H1 (cell line): ENCODE results near the gene UPK2. TPM values are rescaled to one million over a fixed set of nuclear protein-coding genes. Genes with fewer than 3 reads are reported as not detected.
A peak's percentile ranks its signal among the peaks of the same experiment; 100 is the strongest.

Experiments
- CTCF ChIA-PET: fragments of 300-600 bp; sonication (Branson Sonifier 250); formaldehyde crosslinking; loops from one replicate; lab custom pipeline; 2021; ENCODE audit not compliant: partially characterized antibody; lab: Charles Lee
- POLR2A ChIA-PET: fragments of 300-600 bp; sonication (Branson Sonifier 250); formaldehyde crosslinking; loops from one replicate; lab custom pipeline; 2021; ENCODE audit warnings: inconsistent platforms; ENCODE audit not compliant: partially characterized antibody; lab: Charles Lee
- DNase-seq, 2 experiments: peaks; one replicate each; pipeline versions ENCODE4 v3.0.0 to v3.0.0-alpha.2; 2010 to 2022; ENCODE audit warnings: low spot score in 2 of 2, low read depth in 1 of 2, mixed read lengths in 1 of 2
- FAIRE-seq: peaks from 2 replicates; lab custom pipeline; 2011; peaks lifted over from hg19 to GRCh38; lab: Jason Lieb, UNC
- H2AFZ ChIP-seq: 2 replicates; pipeline ENCODE4 v1.8.1; 2012; ENCODE audit warnings: low read length, inconsistent platforms
- H2AK5ac ChIP-seq: 2 replicates; pipeline ENCODE4 v1.6.1; 2013; ENCODE audit warnings: low read depth, low read length
- H2BK120ac ChIP-seq: replicated peaks from 2 replicates; pipeline ENCODE3; 2013; ENCODE audit warnings: low read depth, low read length, inconsistent platforms
- H2BK12ac ChIP-seq: 2 replicates; pipeline ENCODE4 v1.6.1; 2013; ENCODE audit warnings: low read depth, low read length
- H2BK15ac ChIP-seq: 2 replicates; pipeline ENCODE4 v1.6.1; 2013; ENCODE audit warnings: low read length
- H2BK20ac ChIP-seq: 2 replicates; pipeline ENCODE4 v1.6.1; 2013; ENCODE audit warnings: low read length
- H2BK5ac ChIP-seq: 2 replicates; pipeline ENCODE4 v1.6.1; 2013; ENCODE audit warnings: low read depth, low read length
- H3K14ac ChIP-seq: 2 replicates; pipeline ENCODE4 v1.6.1; 2013; ENCODE audit warnings: inconsistent platforms; ENCODE audit not compliant: insufficient read length
- H3K18ac ChIP-seq: 2 replicates; pipeline ENCODE4 v1.6.1; 2013; ENCODE audit warnings: low read length; ENCODE audit errors: extremely low read depth
- H3K23ac ChIP-seq: 2 replicates; pipeline ENCODE4 v1.6.1; 2013; ENCODE audit warnings: inconsistent platforms; ENCODE audit not compliant: insufficient read length
- H3K23me2 ChIP-seq: 2 replicates; pipeline ENCODE4 v1.6.1; 2013; ENCODE audit warnings: low read depth, low read length
- H3K27ac ChIP-seq: 2 replicates; pipeline ENCODE4 v1.6.1; 2011; ENCODE audit warnings: low read depth, low read length, inconsistent platforms
- H3K27me3 ChIP-seq, 4 experiments: replicated peaks in 1 of 4; 1 replicate in 1 of 4; 2 replicates in 3 of 4; pipeline versions ENCODE4 v1.6.1 to v1.8.1; 2011 to 2013; ENCODE audit warnings: low read length in 3 of 4, mild to moderate bottlenecking in 3 of 4, inconsistent platforms in 2 of 4, mixed read lengths in 2 of 4, moderate library complexity in 1 of 4; ENCODE audit not compliant: control insufficient read depth in 3 of 4, insufficient read depth in 3 of 4; ENCODE audit errors: extremely low read depth in 1 of 4
- H3K36me3 ChIP-seq, 4 experiments: 2 replicates each; pipeline versions ENCODE4 v1.6.1 to v1.8.1; 2011 to 2013; ENCODE audit warnings: mild to moderate bottlenecking in 4 of 4, low read length in 3 of 4, moderate library complexity in 2 of 4, control low read depth in 1 of 4, inconsistent platforms in 1 of 4; ENCODE audit not compliant: insufficient read depth in 4 of 4, control insufficient read depth in 2 of 4
- H3K4ac ChIP-seq: replicated peaks from 2 replicates; pipeline ENCODE3; 2013; ENCODE audit warnings: low read length, low read depth, mixed read lengths, inconsistent platforms; ENCODE audit not compliant: insufficient read length
- H3K4me1 ChIP-seq, 4 experiments: replicated peaks in 1 of 4; 1 replicate in 1 of 4; 2 replicates in 3 of 4; pipeline versions ENCODE4 v1.6.1 to v1.8.1; 2011 to 2013; ENCODE audit warnings: low read length in 3 of 4, inconsistent platforms in 2 of 4, mixed read lengths in 1 of 4; ENCODE audit not compliant: insufficient read depth in 4 of 4, control insufficient read depth in 3 of 4
- H3K4me2 ChIP-seq, 2 experiments: 2 replicates each; pipeline versions ENCODE4 v1.6.1 to v1.8.1; 2011 to 2013; ENCODE audit warnings: low read depth in 2 of 2, low read length in 2 of 2, control low read depth in 1 of 2, inconsistent platforms in 1 of 2, mild to moderate bottlenecking in 1 of 2; ENCODE audit not compliant: insufficient read depth in 1 of 2
- H3K4me3 ChIP-seq, 4 experiments: fragments of 200-600, 300-600 bp in 1 of 4; sonication (generic), shearing (Covaris generic), sonication (Bioruptor Twin) in 1 of 4; 2 replicates each; pipeline versions ENCODE4 v1.5.1 to v1.8.1; 2011 to 2016; ENCODE audit warnings: low read length in 4 of 4, low read depth in 3 of 4, control low read depth in 2 of 4, inconsistent platforms in 2 of 4, mild to moderate bottlenecking in 2 of 4, mixed read lengths in 1 of 4, moderate library complexity in 1 of 4; ENCODE audit not compliant: insufficient read depth in 2 of 4; ENCODE audit errors: extremely low read depth in 1 of 4
- H3K56ac ChIP-seq: replicated peaks from 2 replicates; pipeline ENCODE3; 2013; ENCODE audit warnings: low read depth, mild to moderate bottlenecking, mixed read lengths, low read length, inconsistent platforms; ENCODE audit not compliant: insufficient read length
- H3K79me1 ChIP-seq: 2 replicates; pipeline ENCODE4 v1.6.1; 2013; ENCODE audit warnings: low read depth, low read length, control low read depth
- H3K79me2 ChIP-seq, 2 experiments: 2 replicates each; pipeline versions ENCODE4 v1.6.1 to v1.8.1; 2012 to 2013; ENCODE audit warnings: low read length in 2 of 2, mild to moderate bottlenecking in 2 of 2, inconsistent platforms in 1 of 2; ENCODE audit not compliant: insufficient read depth in 2 of 2, control insufficient read depth in 1 of 2
- H3K9ac ChIP-seq, 4 experiments: replicated peaks in 1 of 4; 1 replicate in 1 of 4; 2 replicates in 3 of 4; pipeline versions ENCODE4 v1.6.1 to v1.8.1; 2011 to 2013; ENCODE audit warnings: low read depth in 3 of 4, low read length in 3 of 4, control low read depth in 2 of 4, mild to moderate bottlenecking in 2 of 4, moderate library complexity in 2 of 4, inconsistent platforms in 1 of 4; ENCODE audit errors: extremely low read depth in 1 of 4
- H3K9me3 ChIP-seq, 2 experiments: 2 replicates each; pipeline versions ENCODE4 v1.6.1 to v1.8.1; 2012 to 2013; ENCODE audit warnings: mild to moderate bottlenecking in 2 of 2, moderate library complexity in 2 of 2, control low read depth in 1 of 2, inconsistent platforms in 1 of 2, low read depth in 1 of 2, low read length in 1 of 2, mixed read lengths in 1 of 2; ENCODE audit not compliant: insufficient read depth in 2 of 2
- H4K20me1 ChIP-seq, 2 experiments: replicated peaks in 1 of 2; 2 replicates each; pipeline versions ENCODE3 to v1.8.1; 2011 to 2013; ENCODE audit warnings: inconsistent platforms in 2 of 2, low read length in 2 of 2, mild to moderate bottlenecking in 1 of 2; ENCODE audit not compliant: insufficient read depth in 2 of 2, control insufficient read depth in 1 of 2
- H4K5ac ChIP-seq: 2 replicates; pipeline ENCODE4 v1.6.1; 2013; ENCODE audit warnings: low read length, low read depth, mixed read lengths, inconsistent platforms; ENCODE audit not compliant: insufficient read length
- H4K8ac ChIP-seq: 2 replicates; pipeline ENCODE4 v1.8.0; 2013; ENCODE audit warnings: mild to moderate bottlenecking, moderate library complexity, low read length, inconsistent platforms; ENCODE audit not compliant: insufficient read depth; ENCODE audit errors: extremely low read depth
- H4K91ac ChIP-seq: replicated peaks from 2 replicates; pipeline ENCODE3; 2013; ENCODE audit warnings: low read length, mixed read lengths, inconsistent platforms; ENCODE audit not compliant: insufficient read length
- ATF2 ChIP-seq: IDR thresholded peaks from 2 replicates; pipeline ENCODE4 v1.6.1; 2012; ENCODE audit warnings: low read length, inconsistent platforms
- ATF3 ChIP-seq: IDR thresholded peaks from 2 replicates; pipeline ENCODE4 v1.6.1; 2011; ENCODE audit warnings: low read depth, mild to moderate bottlenecking, low read length; ENCODE audit not compliant: insufficient read depth
- BACH1 ChIP-seq: IDR thresholded peaks from 2 replicates; pipeline ENCODE4 v1.6.1; 2012; ENCODE audit warnings: low read length, improper control_type of control experiment
- BCL11A ChIP-seq, 2 experiments: IDR thresholded peaks; one replicate each; pipeline ENCODE4 v1.6.1; 2011; ENCODE audit warnings: low read depth in 2 of 2, low read length in 2 of 2, mild to moderate bottlenecking in 2 of 2
- CEBPB ChIP-seq: IDR thresholded peaks from 2 replicates; pipeline ENCODE4 v1.6.1; 2012; ENCODE audit warnings: low read depth, low read length
- CTBP2 ChIP-seq: IDR thresholded peaks from 2 replicates; pipeline ENCODE4 v1.7.0; 2011; ENCODE audit warnings: borderline replicate concordance, mild to moderate bottlenecking, moderate library complexity, mixed read lengths, low read length; ENCODE audit not compliant: insufficient read depth, insufficient read length
- GABPA ChIP-seq: IDR thresholded peaks from 2 replicates; pipeline ENCODE4 v1.6.1; 2011; ENCODE audit warnings: mild to moderate bottlenecking, low read length, moderate library complexity, borderline replicate concordance; ENCODE audit not compliant: insufficient read depth
- GTF2F1 ChIP-seq: IDR thresholded peaks from 2 replicates; pipeline ENCODE4 v1.6.1; 2012; ENCODE audit warnings: low read depth, low read length, improper control_type of control experiment, borderline replicate concordance
- SIX5 ChIP-seq: IDR thresholded peaks from 2 replicates; pipeline ENCODE4 v1.6.1; 2011; ENCODE audit warnings: mild to moderate bottlenecking, low read depth, low read length
- ZNF274 ChIP-seq: IDR thresholded peaks from 2 replicates; pipeline ENCODE4 v1.7.0; 2012; ENCODE audit warnings: low read length, borderline replicate concordance; ENCODE audit errors: extremely low read depth
- WGBS, 2 experiments: shearing (Covaris generic) in 1 of 2; methylation state at CpG; one replicate each; pipeline versions ENCODE4 v1.1.6 to v1.1.7; 2013 to 2015; ENCODE audit warnings: low lambda C conversion rate in 2 of 2, mixed read lengths in 2 of 2, inconsistent platforms in 1 of 2, low coverage in 1 of 2, missing lambda C conversion rate in 1 of 2; ENCODE audit not compliant: insufficient replicate concordance in 2 of 2, insufficient coverage in 1 of 2, insufficient read length in 1 of 2; ENCODE audit errors: extremely low coverage in 1 of 2, missing lambda C conversion rate in 1 of 2; 5-methylcytosine and 5-hydroxymethylcytosine counted together
- polyA plus RNA-seq, 7 experiments: library from polyadenylated mRNA; depleted of rRNA in 3 of 7; stranded (reverse) in 5 of 7; unstranded in 2 of 7; fragments of >200 nt in 5 of 7; fragments of 200-250 nt in 2 of 7; gene quantifications; 1 replicate in 5 of 7; 2 replicates in 1 of 7; 4 replicates in 1 of 7; pipeline versions ENCODE4 v1.2.1 to v1.2.3, GENCODE V29; 2011 to 2013; ENCODE audit warnings: missing spikeins in 2 of 7, mixed read lengths in 2 of 7
- total RNA-seq: library from RNA; stranded (reverse); fragmentation: NEBNext Ultra II Directional; extraction: Animal tissue kit (Norgen Biotek cat#: 25700); gene quantifications from 2 replicates; pipeline ENCODE4 v1.2.1, GENCODE V29; 2021

Gene UPK2
- total and polyA plus RNA-seq, 2 of the 8 experiments (the other 6 are each of a cell fraction or from before 2014, with no cell fraction given), result 0.76 TPM; not detected in 1

- no peak for DNase-seq
- Histone ChIP-seq H2BK5ac (0 out of 2 replicates have a peak overlapping the region, but pooled peaks have one; percentile 88), H3K14ac (no peak overlapping the region), H2AFZ (no peak overlapping the region), H4K5ac (no peak overlapping the region), H3K4me3 (peak overlapping the region in 3 of 4 experiments; percentile 86 to 95 (median 88); a peak in 4 of 8 replicates), H2AK5ac (no peak overlapping the region), H4K20me1 (peaks cover 13 to 24% of the 10 kb centered on the region in 2 experiments), H3K79me2 (peaks cover 26 to 27% of the 10 kb centered on the region in 2 experiments), H3K36me3 (no peaks in the 10 kb centered on the region; a peak in 1 of 8 replicates), H4K8ac (no peak overlapping the region), H4K91ac (peak overlapping the region; percentile 57), H3K18ac (0 out of 2 replicates have a peak overlapping the region, but pooled peaks have one; percentile 53), H3K23me2 (peaks cover 13% of the 10 kb centered on the region), H3K4me2 (peak overlapping the region; percentile 57 to 95), H2BK120ac (peak overlapping the region; percentile 92), H3K23ac (no peak overlapping the region), H3K4ac (peak overlapping the region; percentile 27), H2BK20ac (no peak overlapping the region), H3K27me3 (peaks cover 0 to 6% (median 0%) of the 10 kb centered on the region in 4 experiments; a peak in 3 of 7 replicates), H3K79me1 (peaks cover 17% of the 10 kb centered on the region), H2BK15ac (peak overlapping the region; percentile 53; the same call in 1 of the 2 replicates), H3K56ac (no peak overlapping the region), H3K9ac (no peak overlapping the region), H3K27ac (no peak overlapping the region), H3K4me1 (peaks cover 10 to 37% (median 25%) of the 10 kb centered on the region in 4 experiments), H3K9me3 (no peaks in the 10 kb centered on the region), H2BK12ac (peak overlapping the region; percentile 39; the same call in 1 of the 2 replicates)
- ChIA-PET POLR2A (interaction anchor here (1.0 to 3.4 kb wide), 3 partner anchors 12 to 137 kb away, joined by 3 to 12 read pairs (median 4); partner anchors contain the start of gene DDX6), CTCF (interaction anchor here (0.5 to 7.3 kb wide), 17 partner anchors 9 to 316 kb away, joined by 3 to 100 read pairs (median 3); partner anchors contain the start of genes DDX6 and UPK2)
- 19% methylated on average over 7 of the region's 7 CpGs; no CpG with 5 or more reads in 1 of the 2 experiments for WGBS, 2 experiments
- no peak for FAIRE-seq
- TF ChIP-seq ATF3 (no peak), ZNF274 (no peak), SIX5 (no peak), GTF2F1 (no peak), CTBP2 (no peak), BACH1 (no peak), BCL11A (IDR thresholded peaks at IDR 0.05; ENCODE audit: low read depth in 2 of 2, low read length in 2 of 2) (no peak), GABPA (no peak), ATF2 (no peak), CEBPB (no peak)
These were observed 28.5 kb upstream of the UPK2 start for GRCh38 chr11:118927554-118928100.
